Measurements from ENCODE around the gene COTL1. TPM values are rescaled to one million over a fixed set of nuclear protein-coding genes. Genes with fewer than 3 reads are reported as not detected.

Gene COTL1
- total RNA-seq, 1 donor from 2014 or later: 35.3 TPM

- H3K36me3 ChIP-seq (ENCODE audit: control insufficient read depth, insufficient read depth, low read length): peaks cover 45% of the 10 kb centered on the region
- no peak for DNase-seq (ENCODE audit: low read depth)
- no peak overlapping the region for H3K4me3 ChIP-seq (ENCODE audit: low read depth, low read length)
- no peaks in the 10 kb centered on the region for H3K27me3 ChIP-seq (ENCODE audit: control insufficient read depth, insufficient read depth, low read length)
- FAIRE-seq: no peak
- no peak for TF ChIP-seq CTCF (IDR thresholded peaks at IDR 0.05; ENCODE audit: insufficient read depth, low read length, severe bottlenecking)
Measured at GRCh38 chr16:84661418-84662060, 43.7 kb upstream of the COTL1 start.

GRCh38 chr16:84660973-84661372 lies 43.1 kb upstream of the COTL1 start:
- DNase-seq (ENCODE audit: low read depth) (no peak), FAIRE-seq (no peak)
- TF ChIP-seq CTCF (IDR thresholded peaks at IDR 0.05; ENCODE audit: insufficient read depth, low read length, severe bottlenecking): no peak
- Histone ChIP-seq H3K4me3 (ENCODE audit: low read depth, low read length) (no peak overlapping the region), H3K27me3 (ENCODE audit: control insufficient read depth, insufficient read depth, low read length) (no peaks in the 10 kb centered on the region), H3K36me3 (ENCODE audit: control insufficient read depth, insufficient read depth, low read length) (peaks cover 45% of the 10 kb centered on the region)

GRCh38 chr16:84659656-84660300 lies 41.9 kb upstream of the COTL1 start:
- Histone ChIP-seq H3K4me3 (ENCODE audit: low read depth, low read length) (no peak overlapping the region), H3K36me3 (ENCODE audit: control insufficient read depth, insufficient read depth, low read length) (peaks cover 42% of the 10 kb centered on the region), H3K27me3 (ENCODE audit: control insufficient read depth, insufficient read depth, low read length) (no peaks in the 10 kb centered on the region)
- FAIRE-seq (no peak), DNase-seq (ENCODE audit: low read depth) (no peak)
- TF ChIP-seq CTCF (IDR thresholded peaks at IDR 0.05; ENCODE audit: insufficient read depth, low read length, severe bottlenecking): no peak

GRCh38 chr16:84658690-84659089 lies 40.8 kb upstream of the COTL1 start:
- Histone ChIP-seq H3K27me3 (ENCODE audit: control insufficient read depth, insufficient read depth, low read length) (no peaks in the 10 kb centered on the region), H3K4me3 (ENCODE audit: low read depth, low read length) (no peak overlapping the region), H3K36me3 (ENCODE audit: control insufficient read depth, insufficient read depth, low read length) (peaks cover 41% of the 10 kb centered on the region)
- no peak for FAIRE-seq
- no peak for DNase-seq (ENCODE audit: low read depth)
- no peak for TF ChIP-seq CTCF (IDR thresholded peaks at IDR 0.05; ENCODE audit: insufficient read depth, low read length, severe bottlenecking)

GRCh38 chr16:84657229-84657837 lies 39.5 kb upstream of the COTL1 start:
- H3K27me3 ChIP-seq (ENCODE audit: control insufficient read depth, insufficient read depth, low read length): no peaks in the 10 kb centered on the region
- no peak for TF ChIP-seq CTCF (IDR thresholded peaks at IDR 0.05; ENCODE audit: insufficient read depth, low read length, severe bottlenecking)
- H3K4me3 ChIP-seq (ENCODE audit: low read depth, low read length): no peak overlapping the region
- FAIRE-seq: no peak
- peaks cover 33% of the 10 kb centered on the region for H3K36me3 ChIP-seq (ENCODE audit: control insufficient read depth, insufficient read depth, low read length)
- DNase-seq (ENCODE audit: low read depth): no peak

Data from bronchial epithelial cell (primary cell).